ENCODE measurements around the gene PDZRN3.
A peak's percentile ranks its signal among the peaks of the same experiment; 100 is the strongest.

The PDZRN3 gene

DNA sequence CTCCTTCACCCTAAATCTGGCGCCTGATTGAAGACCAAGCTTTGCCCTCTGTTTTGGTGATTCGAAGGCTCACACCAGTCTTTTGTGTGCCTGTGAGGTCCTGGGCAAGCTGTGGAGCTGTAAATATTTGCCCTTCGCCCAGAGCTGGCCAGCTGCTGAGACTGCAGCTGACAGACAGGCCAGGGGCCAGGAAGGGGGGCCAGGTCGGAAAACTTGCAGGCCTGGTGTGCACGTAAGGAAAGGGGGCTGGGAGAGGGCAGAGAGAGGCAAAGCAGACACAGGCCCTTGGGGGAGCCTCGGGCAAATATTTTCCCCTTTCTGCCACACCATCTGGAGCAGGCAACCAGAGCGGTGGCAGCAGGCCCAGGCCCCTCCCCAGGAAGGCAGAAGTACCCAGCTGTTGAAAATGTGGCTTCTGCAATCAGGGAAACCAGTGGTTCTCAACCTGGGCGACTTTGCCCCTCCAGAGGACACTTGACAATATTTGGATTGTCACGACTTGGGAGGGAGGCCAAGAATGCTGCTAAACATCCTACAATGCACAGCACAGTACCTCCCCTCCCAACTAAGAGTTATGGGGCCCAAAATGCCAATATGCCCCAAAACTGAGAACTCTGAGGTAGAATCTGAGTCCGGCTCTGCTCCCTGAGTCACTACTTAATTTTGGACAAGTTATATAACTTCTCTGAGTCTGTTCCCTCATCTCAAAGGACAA is 2.5 kb downstream of the PDZRN3 start:
- peak; percentile 65 for DNase-seq (ENCODE audit: low spot score)

DNA sequence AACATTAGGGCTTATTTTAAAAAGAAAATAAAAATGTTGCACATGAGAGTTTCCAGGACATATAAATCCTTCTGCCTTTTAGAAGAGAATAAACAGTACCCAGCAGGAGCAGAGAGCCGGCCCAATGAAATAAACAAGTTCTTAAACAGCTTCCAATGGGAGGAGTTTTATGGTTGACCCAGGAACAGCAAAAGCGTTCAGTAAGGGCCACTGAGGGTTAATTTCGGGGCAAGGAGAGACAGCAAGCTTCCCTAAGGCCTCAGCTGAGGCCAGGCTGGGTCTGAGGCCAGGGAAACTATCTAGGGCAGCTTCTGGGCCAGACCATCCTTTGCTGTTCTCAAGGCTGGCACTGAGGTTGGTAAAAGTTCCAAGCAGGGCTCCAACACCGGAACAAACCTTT is 3.4 kb downstream of the PDZRN3 start:
- no peak for DNase-seq (ENCODE audit: low spot score)

DNA sequence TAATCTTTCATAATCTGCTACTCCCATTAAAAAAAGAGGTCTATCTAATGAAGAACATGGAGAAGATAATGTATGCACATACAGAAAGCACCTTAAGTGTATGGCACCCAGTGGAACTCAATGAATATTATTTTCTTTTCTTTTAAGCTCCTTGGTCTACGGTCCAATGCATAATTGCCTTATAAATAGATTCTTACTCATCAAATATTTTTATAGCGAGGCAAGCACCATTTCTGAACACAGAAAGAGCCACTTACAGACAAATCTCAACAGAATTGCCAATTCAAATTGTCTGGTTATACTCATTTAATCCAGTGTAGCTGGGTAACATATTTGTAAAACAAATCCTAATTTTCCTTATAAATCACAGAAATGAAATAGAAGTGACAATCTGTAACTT is 6.3 kb downstream of the PDZRN3 start:
- no peak for DNase-seq (ENCODE audit: low spot score)

DNA sequence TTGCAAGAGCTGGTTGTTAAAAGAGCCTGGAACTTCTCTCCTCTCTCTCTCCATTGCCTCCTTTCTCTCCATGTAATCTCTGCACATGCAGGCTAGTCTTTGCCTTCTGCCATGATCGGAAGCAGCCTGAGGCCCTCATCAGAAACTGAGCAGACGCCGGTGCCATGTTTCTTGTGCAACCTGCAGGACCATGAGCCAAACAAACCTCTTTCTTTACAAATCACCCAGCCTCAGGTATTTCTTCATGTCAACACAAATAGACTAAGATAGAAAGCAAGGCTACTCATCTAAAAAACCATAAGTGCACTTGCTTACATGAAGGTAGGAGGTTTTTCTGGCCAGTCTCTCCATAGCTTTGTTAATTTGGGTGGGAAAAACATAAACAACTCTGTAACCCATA is 8.7 kb downstream of the PDZRN3 start:
- no peak for DNase-seq (ENCODE audit: low spot score)

DNA sequence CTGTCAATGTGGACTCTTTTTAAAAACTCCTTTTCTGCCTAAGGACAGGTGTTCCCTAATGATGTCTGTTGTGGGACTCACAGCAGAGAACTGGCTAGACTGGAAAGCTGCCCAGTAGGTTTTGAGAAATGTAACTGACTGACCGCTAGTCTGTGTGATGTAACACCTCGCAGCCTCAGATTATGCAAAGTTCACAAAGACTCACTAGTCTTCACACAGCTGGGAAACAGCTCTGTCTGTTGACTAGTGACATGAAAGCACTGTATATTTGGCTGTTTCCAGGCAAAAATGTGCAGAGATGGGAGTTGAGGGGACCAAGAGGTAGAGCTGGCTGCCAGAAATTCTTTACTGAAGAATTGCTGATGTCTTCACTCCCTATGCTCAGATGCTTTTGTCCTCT is 10.3 kb downstream of the PDZRN3 start:
- no peak for DNase-seq (ENCODE audit: low spot score)

DNA sequence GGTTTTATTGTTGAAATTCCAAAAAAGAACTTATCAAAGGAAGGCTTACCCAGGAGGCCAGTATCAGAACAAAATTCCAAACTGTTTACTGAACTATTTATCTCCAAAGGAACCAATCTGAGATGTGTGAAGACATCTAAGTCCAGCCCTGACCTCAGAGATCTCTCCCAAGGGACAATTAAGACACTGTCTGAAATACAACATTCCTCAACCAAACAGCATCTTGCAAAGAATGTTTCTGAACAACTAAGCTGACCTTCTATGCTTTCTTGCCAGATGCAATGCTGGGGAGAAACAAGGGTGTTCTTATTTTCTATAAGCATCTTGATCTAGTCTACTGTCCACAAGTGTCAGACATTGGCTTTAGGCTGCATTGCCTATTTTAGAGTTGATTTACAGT is 13.6 kb downstream of the PDZRN3 start:
- no peak for DNase-seq (ENCODE audit: low spot score)

DNA sequence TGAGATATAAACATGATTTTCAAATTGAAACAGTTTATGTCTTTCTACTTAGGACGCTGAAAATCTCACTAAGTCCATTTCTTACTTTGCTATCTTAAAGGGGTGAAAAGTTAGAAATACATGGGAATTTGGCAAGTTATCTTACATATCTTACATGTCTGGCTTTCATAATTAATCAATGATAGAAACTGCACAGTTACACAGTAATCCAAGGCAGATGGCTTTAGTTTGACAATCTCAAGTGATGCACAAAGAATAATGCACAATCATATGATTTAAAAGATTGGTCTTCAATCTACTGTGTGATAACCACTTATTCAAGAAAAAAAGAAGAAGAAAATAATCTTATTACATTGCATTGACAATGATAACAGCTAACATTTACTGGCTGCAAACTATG is 14.2 kb downstream of the PDZRN3 start:
- no peak for DNase-seq (ENCODE audit: low spot score)

DNA sequence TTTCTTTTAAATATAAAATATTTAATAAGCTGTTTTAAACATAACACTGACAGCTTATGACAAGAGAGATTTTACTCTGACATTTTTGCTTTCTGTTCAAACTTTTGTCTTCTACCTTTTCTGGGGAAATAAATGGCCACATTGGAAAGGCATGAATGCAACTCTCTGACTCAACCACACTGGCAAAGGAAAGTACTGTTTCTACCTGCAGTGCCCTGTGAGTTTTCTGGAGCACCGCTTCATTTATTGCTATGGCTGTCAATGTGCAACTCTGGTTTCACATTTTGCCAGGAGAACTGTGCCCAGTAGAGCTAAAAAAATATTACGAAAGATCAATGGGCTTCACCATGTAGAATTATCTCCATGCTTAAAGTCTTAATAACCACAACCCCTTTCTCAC is 15.1 kb downstream of the PDZRN3 start:
- DNase-seq (ENCODE audit: low spot score): no peak

DNA sequence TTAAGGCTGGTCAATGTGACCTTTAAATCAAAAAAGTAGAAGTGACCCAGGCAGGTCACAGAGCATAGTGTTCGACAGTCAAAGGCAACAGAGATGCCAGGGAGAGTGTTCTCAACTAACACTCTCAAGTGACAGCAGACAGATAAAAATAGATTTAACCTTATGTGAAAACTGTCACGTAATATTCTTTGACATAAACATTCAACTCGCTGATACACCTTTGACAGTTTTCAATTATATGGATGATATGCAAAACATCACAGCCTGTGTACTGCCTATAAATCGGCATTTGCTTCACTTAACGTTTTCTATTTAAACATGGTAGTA is 15.5 kb downstream of the PDZRN3 start:
- DNase-seq (ENCODE audit: low spot score): no peak

DNA sequence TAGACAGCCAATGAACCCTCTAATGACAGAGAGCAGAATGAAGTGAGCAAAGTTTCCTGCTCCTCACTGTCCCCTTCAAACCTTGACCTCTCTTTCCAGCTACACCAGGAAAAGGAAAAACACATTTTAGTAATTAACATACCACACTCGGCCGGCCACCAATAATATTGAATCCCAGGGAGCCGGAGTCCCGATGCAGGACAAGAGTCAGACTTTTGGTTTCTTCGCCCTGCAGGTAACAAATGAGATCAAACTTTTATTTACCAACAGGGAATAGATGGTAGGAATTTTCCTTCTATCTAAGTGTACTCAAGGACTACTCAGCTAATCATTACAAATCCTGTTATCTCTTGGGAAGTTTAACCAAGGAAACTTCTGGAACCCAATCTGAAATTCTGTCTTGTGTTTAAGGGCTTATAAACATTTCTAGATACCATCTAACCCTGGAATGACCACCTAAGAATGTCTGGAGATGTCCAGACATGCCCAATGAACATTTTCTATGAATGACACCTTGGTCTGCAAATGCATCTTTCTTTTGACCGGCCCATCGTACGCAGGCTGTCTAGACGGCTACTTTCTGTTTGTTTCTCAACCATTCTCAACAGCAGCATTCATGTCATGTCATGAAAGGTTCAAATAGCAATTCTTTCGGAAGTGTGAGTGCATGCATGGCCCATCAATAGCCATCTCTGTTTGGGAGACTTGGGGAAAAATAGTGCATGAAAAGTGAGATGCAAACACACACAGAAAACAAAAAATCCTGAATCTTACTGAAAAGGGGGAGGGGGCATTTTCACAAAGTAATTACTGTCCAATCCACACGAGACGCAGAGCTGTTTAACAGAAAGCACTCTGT is 16.1 kb downstream of the PDZRN3 start:
- DNase-seq (ENCODE audit: low spot score): no peak

DNA sequence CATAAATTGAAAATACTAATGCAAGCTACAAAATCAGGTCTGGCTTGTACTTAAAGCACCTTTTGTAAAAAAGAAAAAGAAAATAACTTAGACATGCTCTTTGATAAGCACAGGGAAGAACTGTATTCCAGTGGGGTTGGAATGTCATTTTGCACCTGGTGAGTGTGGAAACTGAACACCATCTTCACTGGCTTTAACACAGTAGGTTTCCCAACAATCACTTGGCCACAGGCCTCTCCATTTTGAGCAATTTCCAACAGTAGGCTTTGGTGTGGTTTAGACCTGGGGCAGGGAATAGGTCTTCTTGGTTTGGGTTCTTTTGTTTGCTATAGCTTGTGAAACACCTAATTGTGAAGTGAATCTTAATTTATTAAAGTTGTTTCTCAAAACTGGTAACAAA is 18.9 kb downstream of the PDZRN3 start:
- DNase-seq (ENCODE audit: low spot score): no peak

DNA sequence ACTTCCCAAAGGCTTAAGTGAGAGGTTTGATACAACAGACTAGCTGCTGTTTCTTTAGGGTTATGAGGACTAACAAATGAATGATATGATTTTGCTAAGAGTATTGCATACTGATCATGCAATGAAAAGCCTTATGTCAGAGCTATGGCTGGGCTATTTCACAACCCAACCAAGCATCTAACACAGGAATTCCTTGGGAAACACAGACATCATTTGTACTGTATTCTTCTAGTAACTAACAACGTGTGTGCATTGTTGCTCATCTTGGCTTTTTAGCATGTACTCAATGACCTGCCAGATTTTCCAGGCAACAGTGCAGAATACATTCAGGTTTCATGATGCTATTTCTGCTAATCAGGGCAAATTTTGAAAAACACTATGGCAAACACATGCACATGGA is 19.3 kb downstream of the PDZRN3 start:
- DNase-seq (ENCODE audit: low spot score): no peak

DNA sequence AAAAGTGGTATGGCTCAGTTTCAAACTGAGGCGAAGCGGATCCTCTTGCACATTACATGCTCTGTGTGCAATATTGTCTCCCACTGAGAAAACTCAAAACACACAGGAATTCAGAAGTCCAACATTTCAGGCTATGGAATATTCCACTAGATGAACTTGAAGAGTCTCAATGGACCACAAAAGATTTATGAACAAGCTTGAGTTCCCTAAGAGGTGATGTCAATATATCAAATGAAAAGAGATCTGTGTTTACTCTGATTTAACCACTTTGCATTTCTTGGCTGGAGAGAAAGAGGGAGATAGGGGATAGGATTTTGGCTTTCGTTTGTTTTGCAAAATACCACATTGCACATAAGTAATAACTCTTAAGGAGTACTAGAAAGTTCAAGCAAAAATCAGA is 20.3 kb downstream of the PDZRN3 start:
- no peak for DNase-seq (ENCODE audit: low spot score)

DNA sequence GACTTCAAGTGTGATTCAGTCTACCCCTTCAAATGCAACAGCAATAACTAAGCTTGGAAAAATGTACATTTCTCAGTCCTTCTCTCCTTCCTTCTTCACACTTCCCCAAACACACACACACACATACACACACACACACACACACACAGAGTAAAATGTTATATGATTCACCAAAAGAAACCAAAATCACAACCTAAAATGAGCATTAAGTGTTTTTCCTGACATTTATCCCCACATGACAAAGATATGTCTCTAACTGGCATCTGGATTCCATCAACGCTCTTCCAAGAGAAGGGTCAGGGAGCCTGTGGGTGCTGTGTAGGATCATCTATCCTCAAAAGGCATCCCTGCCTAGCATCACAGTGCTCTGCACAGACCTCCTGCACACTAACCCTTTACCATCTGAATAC is 21.0 kb downstream of the PDZRN3 start:
- DNase-seq (ENCODE audit: low spot score): no peak

DNA sequence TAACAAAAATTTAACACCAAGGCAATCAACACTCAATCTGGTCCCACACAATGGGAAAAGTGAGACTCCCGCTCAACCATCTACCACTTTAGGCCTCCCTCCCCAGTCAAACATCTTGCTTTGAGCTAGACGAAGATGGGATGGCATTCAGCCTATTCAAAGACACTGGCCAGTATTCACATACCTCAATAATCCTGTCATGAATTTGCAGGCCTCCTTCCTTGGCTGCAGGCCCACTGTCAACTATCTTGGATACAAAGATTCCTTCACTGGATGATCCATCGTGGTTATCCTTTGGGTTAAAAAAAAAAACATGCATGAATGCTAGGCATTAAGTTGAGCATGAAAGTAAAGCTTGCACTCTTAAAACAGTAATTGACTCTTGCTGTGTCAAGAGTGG is 22.6 kb downstream of the PDZRN3 start:
- DNase-seq (ENCODE audit: low spot score): no peak

DNA sequence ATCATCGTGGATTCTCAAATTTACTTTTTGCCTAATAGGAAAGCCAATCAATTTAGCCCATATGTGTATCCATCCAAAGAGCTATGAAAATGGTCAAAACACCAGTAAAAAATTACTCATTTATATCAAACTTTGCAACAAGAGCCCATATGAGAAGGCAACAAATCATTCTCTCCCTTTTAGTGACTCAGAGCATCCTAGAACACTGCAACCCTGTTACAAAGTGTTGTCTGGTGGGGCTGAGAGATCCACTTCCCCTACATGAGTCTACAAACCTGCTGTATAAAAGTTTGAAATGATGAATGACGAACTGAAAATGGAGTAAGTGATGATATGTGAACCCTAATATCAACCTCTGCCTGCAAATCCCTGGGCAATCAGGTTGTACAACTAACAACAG is 23.3 kb downstream of the PDZRN3 start:
- no peak for DNase-seq (ENCODE audit: low spot score)

DNA sequence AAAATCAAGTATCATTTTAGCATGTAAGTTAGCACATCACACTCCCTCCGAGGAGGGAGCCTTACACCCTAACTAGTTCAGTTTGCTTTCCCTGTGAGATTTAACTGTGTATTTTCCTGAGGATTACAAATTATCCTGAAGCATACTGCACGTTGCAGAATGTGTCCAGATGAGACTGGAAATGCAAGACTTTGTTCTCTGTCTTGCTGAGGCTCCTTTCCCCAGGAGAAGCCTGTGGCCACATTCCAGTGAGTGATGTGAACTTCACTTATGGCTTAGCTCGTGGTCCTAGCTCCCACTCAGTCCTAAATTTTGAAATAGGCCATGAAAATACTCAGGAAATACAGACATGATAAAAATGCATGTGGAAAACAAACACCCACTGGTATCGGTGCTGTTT is 23.7 kb downstream of the PDZRN3 start:
- DNase-seq (ENCODE audit: low spot score): no peak

DNA sequence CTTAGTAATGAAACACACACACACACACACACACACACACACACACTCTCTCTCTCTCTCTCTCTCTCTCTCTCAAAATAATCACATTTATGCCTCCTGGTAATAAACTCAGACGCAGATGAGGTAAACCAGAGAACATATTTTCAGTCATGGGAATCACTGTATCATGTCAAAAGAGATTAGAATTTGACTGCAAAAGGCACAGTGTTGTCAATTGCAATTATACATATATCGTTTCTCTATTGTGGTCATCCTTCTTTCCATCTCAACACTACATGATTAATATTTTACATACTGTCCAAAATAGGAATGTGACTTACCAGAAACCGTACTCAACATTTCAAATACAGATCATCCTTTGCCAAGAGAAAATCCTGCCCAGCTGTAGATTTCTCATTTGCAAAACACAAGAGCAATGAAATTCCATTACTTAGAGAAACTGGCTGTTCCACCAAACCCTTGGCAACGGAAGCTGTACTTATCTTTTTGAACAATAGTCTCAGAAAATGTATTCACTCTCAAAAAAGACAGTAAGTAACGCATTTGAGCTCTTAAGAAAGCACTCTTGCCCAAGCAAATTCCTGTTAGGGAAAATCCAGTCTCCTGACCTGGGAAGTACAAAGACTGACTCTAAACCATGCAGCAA is 24.3 kb downstream of the PDZRN3 start:
- no peak for DNase-seq (ENCODE audit: low spot score)

DNA sequence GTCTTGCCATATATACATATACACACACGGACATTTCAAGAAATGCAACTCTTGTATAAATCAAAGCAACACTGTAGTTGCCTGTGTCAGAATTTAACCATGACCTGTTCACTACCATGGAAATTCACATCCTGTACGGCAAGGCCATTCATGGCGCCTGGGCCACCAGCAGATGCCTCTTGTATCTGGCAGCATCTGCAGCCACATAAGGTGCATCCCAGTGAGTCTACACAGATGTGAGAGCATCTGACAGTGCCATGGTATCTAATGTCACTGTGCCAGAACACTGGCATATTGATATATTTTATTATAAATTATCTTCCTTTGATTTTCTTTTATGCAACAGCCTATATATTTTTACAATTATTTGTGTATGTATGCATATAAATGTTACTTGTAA is 25.1 kb downstream of the PDZRN3 start:
- no peak for DNase-seq (ENCODE audit: low spot score)

DNA sequence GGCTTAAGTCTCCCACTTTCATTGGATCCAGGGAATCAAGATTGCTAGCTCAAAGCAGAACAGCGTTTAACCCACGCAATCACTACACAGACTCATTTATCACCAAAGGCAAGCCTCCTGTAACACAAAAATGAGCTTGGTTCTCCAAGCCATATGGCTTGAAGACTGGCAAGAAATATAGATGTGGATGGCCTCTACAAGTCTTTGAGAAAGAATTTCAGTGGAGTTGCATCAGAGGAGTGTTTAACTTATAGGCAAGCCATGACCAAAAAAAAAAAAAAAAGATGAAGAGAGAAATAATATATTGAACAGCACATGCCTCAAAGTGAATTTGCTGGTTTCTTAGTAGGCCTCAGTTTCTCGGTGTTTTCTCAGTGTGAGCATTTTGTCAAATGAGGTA is 27.3 kb downstream of the PDZRN3 start:
- no peak for DNase-seq (ENCODE audit: low spot score)

DNA sequence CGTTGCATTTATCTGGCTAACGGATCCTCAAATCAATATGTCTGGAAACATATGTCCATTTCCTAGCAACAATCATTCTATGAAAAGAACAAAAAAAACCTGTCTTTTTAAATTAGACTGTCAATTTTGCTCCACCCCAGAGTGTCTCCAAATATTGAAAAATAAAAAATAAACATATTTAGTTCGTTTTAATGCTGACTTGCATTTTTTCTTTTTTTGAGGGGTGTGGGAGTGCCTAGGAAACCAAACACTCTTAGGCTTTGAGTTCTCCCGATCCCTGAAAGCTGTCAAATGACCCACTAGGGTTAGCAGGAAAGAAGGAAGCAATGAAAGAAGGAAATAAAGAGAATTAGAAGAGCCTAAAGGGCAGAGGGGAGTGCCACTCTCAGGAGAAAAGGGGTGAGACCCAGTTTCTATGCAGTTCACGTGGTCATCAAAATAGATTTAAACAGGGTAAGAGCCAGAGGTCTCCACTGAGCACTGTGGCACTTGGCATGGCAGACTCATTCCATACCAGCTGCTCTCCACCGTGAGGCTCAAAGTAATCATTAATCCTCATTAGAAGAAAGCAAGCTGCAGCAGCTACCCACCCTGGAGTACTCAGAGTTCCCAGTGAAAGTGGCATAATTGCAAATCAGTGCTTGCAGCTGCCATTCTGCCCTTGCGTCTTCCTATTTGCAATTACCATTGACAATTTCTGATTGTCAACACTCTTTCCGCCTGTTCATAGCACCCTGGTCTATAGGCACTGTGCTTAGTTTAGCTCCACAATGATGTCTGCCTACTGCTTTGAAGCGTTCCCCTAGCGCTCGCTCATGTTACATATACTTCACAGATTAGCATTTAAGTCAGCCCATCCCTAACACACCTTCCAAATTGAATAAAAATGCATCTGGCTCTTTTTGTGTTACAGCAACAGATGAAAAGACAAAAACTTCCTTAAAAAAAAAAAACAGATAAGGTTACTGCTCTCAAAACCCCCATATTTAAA is 32.3 kb downstream of the PDZRN3 start:
- DNase-seq (ENCODE audit: low spot score): no peak

DNA sequence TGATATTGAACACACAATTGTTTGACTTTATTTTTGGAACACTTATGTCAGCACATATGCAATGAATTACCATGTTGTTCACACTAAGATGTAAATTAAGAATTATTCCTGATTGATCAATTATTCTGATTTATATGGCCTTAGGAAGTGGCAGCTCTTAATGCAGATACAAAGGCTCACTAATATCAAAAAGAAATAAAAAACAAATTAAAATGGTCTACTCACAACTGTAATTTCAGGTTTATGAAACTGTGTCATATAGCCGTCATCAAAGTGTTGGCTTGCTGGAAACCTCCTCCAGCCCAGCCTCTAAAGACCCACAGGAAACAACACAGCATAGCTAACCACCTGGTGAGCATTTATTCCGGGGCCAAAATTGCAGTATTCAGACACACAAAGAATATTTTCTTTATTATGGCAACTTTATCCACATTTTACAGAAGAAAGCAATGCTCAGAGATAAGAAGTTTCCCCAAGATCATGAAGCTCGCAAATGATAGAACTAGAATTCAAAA is 33.4 kb downstream of the PDZRN3 start:
- DNase-seq (ENCODE audit: low spot score): no peak
